Loucy (cell line): ENCODE results near the gene FRAT1.

Experiments
- CTCF ChIP-seq: fragments of 200-600 bp; sonication (generic); conservative IDR thresholded peaks from 2 replicates; pipeline ENCODE4 v1.5.1; 2014; ENCODE audit warnings: mild to moderate bottlenecking, antibody characterized with exemption, low read length
- EZH2phosphoT487 ChIP-seq: fragments of 200-600 bp; IDR thresholded peaks from 2 replicates; pipeline ENCODE4 v1.6.1; 2018; ENCODE audit warnings: antibody characterized with exemption, mild to moderate bottlenecking, moderate library complexity, borderline replicate concordance

- TF ChIP-seq CTCF (no peak), EZH2phosphoT487 (no peak)
Measured at GRCh38 chr10:97365761-97366351, 46.8 kb downstream of the FRAT1 start.
